OCI-LY7 (cell line): ENCODE data around the gene HIVEP3. TPM values are rescaled to one million over a fixed set of nuclear protein-coding genes. Genes with fewer than 3 reads are reported as not detected.

Source experiments
- BruUV-seq: library from RNA; stranded (reverse); fragments of 400-500 nt; replicated peaks from 2 replicates; lab custom pipeline; 2021; lab: Mats Ljungman, UMichigan
- CTCF ChIA-PET: fragments of 300-600 bp; sonication (Branson Sonifier 250); formaldehyde crosslinking; loops from one replicate; lab custom pipeline; 2022; ENCODE audit warnings: antibody characterized with exemption; ENCODE audit not compliant: unreplicated experiment; lab: Charles Lee
- POLR2A ChIA-PET: fragments of 300-600 bp; sonication (Branson Sonifier 250); formaldehyde crosslinking; loops from one replicate; lab custom pipeline; 2022; ENCODE audit warnings: antibody characterized with exemption; lab: Charles Lee
- DNase-seq: peaks from one replicate; pipeline ENCODE4 v3.0.0-alpha.2; 2015; ENCODE audit warnings: low spot score
- H2AFZ ChIP-seq: fragments of 200-600 bp; sonication (generic), shearing (Covaris generic); 2 replicates; pipeline ENCODE4 v1.6.1; 2014; ENCODE audit warnings: mild to moderate bottlenecking, antibody characterized with exemption, low read length, moderate library complexity
- H3K27ac ChIP-seq: fragments of 200-600 bp; sonication (generic); 2 replicates; pipeline ENCODE4 v1.5.1; 2014; ENCODE audit warnings: mixed run types, low read depth, mild to moderate bottlenecking, moderate library complexity, low read length, inconsistent platforms; ENCODE audit not compliant: poor library complexity, severe bottlenecking
- H3K36me3 ChIP-seq: fragments of 200-600 bp; sonication (generic); 2 replicates; pipeline ENCODE4 v1.6.1; 2014; ENCODE audit warnings: mild to moderate bottlenecking, antibody characterized with exemption, low read length, moderate library complexity, mixed read lengths; ENCODE audit not compliant: insufficient read depth
- H3K4me1 ChIP-seq: fragments of 200-600 bp; sonication (generic); 2 replicates; pipeline ENCODE4 v1.5.1; 2014; ENCODE audit warnings: mild to moderate bottlenecking, low read length; ENCODE audit not compliant: insufficient read depth, poor library complexity, severe bottlenecking
- H3K4me2 ChIP-seq: fragments of 200-600 bp; sonication (generic); 2 replicates; pipeline ENCODE4 v1.6.1; 2014; ENCODE audit warnings: mild to moderate bottlenecking, low read length
- H3K4me3 ChIP-seq: fragments of 200-600 bp; sonication (generic); 2 replicates; pipeline ENCODE4 v1.5.1; 2014; ENCODE audit warnings: mild to moderate bottlenecking, low read depth, low read length; ENCODE audit not compliant: poor library complexity, severe bottlenecking
- H3K79me2 ChIP-seq: fragments of 200-600 bp; sonication (generic); 2 replicates; pipeline ENCODE4 v1.6.1; 2016; ENCODE audit warnings: low read depth, mild to moderate bottlenecking, low read length, moderate library complexity, mixed read lengths; ENCODE audit not compliant: insufficient read depth
- H3K9me2 ChIP-seq: fragments of 200-600 bp; sonication (generic); 2 replicates; pipeline ENCODE4 v1.6.1; 2016; ENCODE audit warnings: mild to moderate bottlenecking, low read length, mixed read lengths; ENCODE audit not compliant: insufficient read depth
- H3K9me3 ChIP-seq: fragments of 200-600 bp; sonication (generic); 2 replicates; pipeline ENCODE4 v1.6.1; 2014; ENCODE audit warnings: mild to moderate bottlenecking, mixed run types, low read length, mixed read lengths
- H4K20me1 ChIP-seq: fragments of 200-600 bp; sonication (generic); 2 replicates; pipeline ENCODE4 v1.6.1; 2014; ENCODE audit warnings: mild to moderate bottlenecking, antibody characterized with exemption, low read length, moderate library complexity, mixed read lengths; ENCODE audit not compliant: insufficient read depth
- CTCF ChIP-seq: fragments of 200-600 bp; sonication (generic); conservative IDR thresholded peaks from 2 replicates; pipeline ENCODE4 v1.5.1; 2014; ENCODE audit warnings: mild to moderate bottlenecking, antibody characterized with exemption, low read length, moderate library complexity, mixed read lengths
- EZH2phosphoT487 ChIP-seq: fragments of 200-600 bp; sonication (generic); IDR thresholded peaks from 2 replicates; pipeline ENCODE4 v1.6.1; 2018; ENCODE audit warnings: low read depth, borderline replicate concordance, mild to moderate bottlenecking, mixed run types, antibody characterized with exemption, low read length, moderate library complexity, mixed read lengths
- intact Hi-C: fragments of 100-400 bp; cut with micrococcal nuclease; formaldehyde crosslinking; loops from one replicate; pipeline ENCODE4 v1.10.0; 2022; ENCODE audit not compliant: unreplicated experiment
- total RNA-seq, 2 experiments: library from RNA; depleted of rRNA in 1 of 2; stranded (reverse); fragments of >200 nt in 1 of 2; shearing (Covaris generic) in 1 of 2; gene quantifications; 2 replicates each; pipeline ENCODE4 v1.2.3, GENCODE V29; 2014 to 2022

HIVEP3 gene
- total RNA-seq, 2 experiments from 2014 or later = 0.53 to 0.60 TPM

- no peaks in the 10 kb centered on the region for H3K36me3 ChIP-seq
- ChIA-PET POLR2A (interaction anchor here (0.6 kb wide), 1 partner anchor 62 kb away, joined by 5 read pairs; no protein-coding TSS in a partner anchor), CTCF (no interaction called here)
- no peak overlapping the region for H3K27ac ChIP-seq
- intact Hi-C loops = no loop called here
- no peak overlapping the region for H3K4me3 ChIP-seq
- TF ChIP-seq EZH2phosphoT487 (no peak), CTCF (no peak)
- no TSS peak for BruUV-seq
- no peak for DNase-seq
- H4K20me1 ChIP-seq = no peaks in the 10 kb centered on the region
- no peaks in the 10 kb centered on the region for H3K79me2 ChIP-seq
- no peaks in the 10 kb centered on the region for H3K9me2 ChIP-seq
- no peaks in the 10 kb centered on the region for H3K9me3 ChIP-seq
- H2AFZ ChIP-seq = no peak overlapping the region
- no peak overlapping the region for H3K4me2 ChIP-seq
- H3K4me1 ChIP-seq = peaks cover 14% of the 10 kb centered on the region
These were observed 299.0 kb downstream of the HIVEP3 start for GRCh38 chr1:41619511-41620364.

GRCh38 chr1:41618871-41619270 is 299.9 kb downstream of the HIVEP3 start:
- intact Hi-C loops = no loop called here
- no TSS peak for BruUV-seq
- no peak for DNase-seq
- no peaks in the 10 kb centered on the region for H3K9me2 ChIP-seq
- H4K20me1 ChIP-seq = no peaks in the 10 kb centered on the region
- H3K27ac ChIP-seq = no peak overlapping the region
- ChIA-PET POLR2A (no interaction called here), CTCF (no interaction called here)
- H3K9me3 ChIP-seq = no peaks in the 10 kb centered on the region
- H3K4me1 ChIP-seq = peaks cover 14% of the 10 kb centered on the region
- H2AFZ ChIP-seq = no peak overlapping the region
- H3K79me2 ChIP-seq = no peaks in the 10 kb centered on the region
- H3K36me3 ChIP-seq = no peaks in the 10 kb centered on the region
- no peak overlapping the region for H3K4me3 ChIP-seq
- TF ChIP-seq EZH2phosphoT487 (no peak), CTCF (no peak)
- H3K4me2 ChIP-seq = no peak overlapping the region
